HG02870 (cell line): ENCODE results near the gene MOB1B.
"Not testable (repeated sequence)": the region's sequence is repeated elsewhere in the genome, so short reads cannot be mapped to it uniquely, and the experiment has no call there.

Source experiments
- ATAC-seq: cut with Tn5 transposase; IDR thresholded peaks from one replicate; pipeline ENCODE4 v1.9.1; 2021; ENCODE audit warnings: mild to moderate bottlenecking, moderate library complexity; ENCODE audit not compliant: unreplicated experiment

Gene MOB1B

GRCh38 chr4:70901984-70902576, at the start of gene MOB1B:
Gene MOB1B, plus strand, starts transcription at chr4:70902369. Its CDS starts 168 bp downstream, at chr4:70902537.
- peak; percentile 93 for ATAC-seq

- no peak for ATAC-seq
Measured at GRCh38 chr4:70855464-70855863, 46.7 kb upstream of the MOB1B start.

- no peak for ATAC-seq
Measured at GRCh38 chr4:70858454-70858853, 43.7 kb upstream of the MOB1B start.

- ATAC-seq: no peak
Measured at GRCh38 chr4:70859066-70859465, 43.1 kb upstream of the MOB1B start.

- ATAC-seq: peak; percentile 79
Measured at GRCh38 chr4:70863099-70863790, 38.9 kb upstream of the MOB1B start.

GRCh38 chr4:70868778-70869177, 33.4 kb upstream of the MOB1B start:
- ATAC-seq: no peak

- ATAC-seq: no peak
Measured at GRCh38 chr4:70873216-70873615, 29.0 kb upstream of the MOB1B start.

- ATAC-seq: peak; percentile 65
Measured at GRCh38 chr4:70874268-70875156, 27.7 kb upstream of the MOB1B start.

- no peak for ATAC-seq
Measured at GRCh38 chr4:70877556-70877955, 24.6 kb upstream of the MOB1B start.

- no peak for ATAC-seq
Measured at GRCh38 chr4:70880739-70881138, 21.4 kb upstream of the MOB1B start.

- ATAC-seq: no peak
Measured at GRCh38 chr4:70885174-70885573, 17.0 kb upstream of the MOB1B start.

- ATAC-seq: no peak
Measured at GRCh38 chr4:70892086-70892769, 9.9 kb upstream of the MOB1B start.

- no peak for ATAC-seq
Measured at GRCh38 chr4:70893790-70894189, 8.4 kb upstream of the MOB1B start.

GRCh38 chr4:70895405-70895804, 6.8 kb upstream of the MOB1B start:
- no peak for ATAC-seq

GRCh38 chr4:70895811-70896491, 6.2 kb upstream of the MOB1B start:
- ATAC-seq: no peak

- not testable (repeated sequence) for ATAC-seq
Measured at GRCh38 chr4:70898581-70898980, 3.6 kb upstream of the MOB1B start.

GRCh38 chr4:70901607-70901983, 574 bp upstream of the MOB1B start:
- ATAC-seq: no peak

- ATAC-seq: peak; percentile 40
Measured at GRCh38 chr4:70902577-70903290, 565 bp downstream of the MOB1B start.

- no peak for ATAC-seq
Measured at GRCh38 chr4:70903291-70903603, 1.1 kb downstream of the MOB1B start.

GRCh38 chr4:70908993-70909556, 6.9 kb downstream of the MOB1B start:
- ATAC-seq: no peak
